ENCODE data around the gene KAT8.
"Not testable (repeated sequence)": the region's sequence is repeated elsewhere in the genome, so short reads cannot be mapped to it uniquely, and the experiment has no call there.

Gene KAT8

DNA sequence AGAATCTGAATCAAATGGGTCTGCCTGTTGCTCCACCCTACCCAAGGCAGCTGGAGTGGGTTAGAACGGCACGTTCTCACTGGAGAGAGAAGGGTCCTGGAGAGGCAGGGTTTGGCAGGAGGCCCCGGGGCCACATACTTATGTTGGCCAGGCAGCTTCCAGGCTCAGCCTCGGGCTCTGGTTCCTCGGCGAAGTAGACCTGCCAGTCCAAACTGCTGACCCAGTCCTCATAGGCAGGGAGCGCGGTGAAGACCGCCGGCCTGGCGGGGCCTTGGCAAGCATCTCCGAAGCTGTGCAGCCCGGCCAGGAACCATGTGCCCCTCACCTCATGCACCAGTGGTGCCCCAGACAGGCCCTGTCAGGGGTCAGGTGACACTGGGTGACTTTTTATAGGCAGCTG, 33.5 kb upstream of the KAT8 start:
- no peak for DNase-seq (ENCODE audit: low spot score)

DNA sequence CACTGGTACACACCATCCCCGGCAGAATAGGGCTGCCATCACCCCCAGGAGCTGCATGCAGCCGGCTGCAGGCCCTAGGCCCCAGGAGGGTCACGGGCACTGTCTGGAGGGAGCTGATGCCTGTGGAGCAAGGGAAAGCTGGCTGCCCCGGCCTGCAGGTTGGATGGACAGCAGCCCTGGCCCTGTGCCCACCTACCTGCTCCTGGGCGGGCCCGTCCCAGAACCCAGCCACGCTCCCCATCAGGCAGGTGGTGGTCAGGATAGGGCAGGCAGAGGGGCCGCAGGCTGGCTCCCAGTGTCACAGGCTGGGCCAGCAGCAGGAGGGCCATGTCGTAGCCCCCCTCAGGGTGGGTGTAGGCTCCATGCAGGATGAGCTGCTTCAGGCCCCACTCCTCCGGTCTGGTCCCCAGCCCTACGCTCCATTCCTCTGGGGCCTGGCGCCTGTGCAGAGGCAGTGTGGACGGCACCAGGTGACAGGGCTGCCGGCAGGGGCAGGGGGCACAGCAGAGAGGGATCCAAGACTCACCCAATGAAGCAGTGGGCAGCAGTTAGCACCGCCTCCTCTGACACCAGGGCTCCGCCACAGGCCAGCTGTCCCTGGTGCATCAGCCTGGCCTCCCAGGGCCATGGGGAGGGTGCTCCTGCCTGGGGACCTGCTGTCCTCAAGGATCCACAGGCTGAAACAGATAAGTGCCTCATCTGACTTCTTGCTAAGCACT, 32.7 kb upstream of the KAT8 start:
- DNase-seq (ENCODE audit: low spot score): no peak

DNA sequence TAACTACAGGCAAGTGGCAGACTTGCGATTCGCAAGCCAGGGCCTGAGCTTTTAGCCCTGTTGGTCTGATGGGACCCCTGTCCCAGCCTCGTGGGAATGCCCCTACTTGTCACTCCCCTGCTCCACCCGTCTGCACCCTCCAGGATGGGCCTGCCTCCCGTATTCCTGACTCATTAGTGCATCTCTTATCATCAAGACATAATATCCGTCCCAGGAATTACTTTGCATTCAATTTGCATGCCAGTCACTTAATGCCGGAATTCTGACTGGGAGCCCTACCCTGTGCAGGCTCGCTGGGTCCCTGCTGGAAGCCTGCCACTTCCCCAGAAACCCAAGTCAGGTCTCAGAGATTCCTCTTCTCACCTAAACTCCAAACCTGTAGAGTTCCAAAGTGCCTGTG, 32.1 kb upstream of the KAT8 start:
- DNase-seq (ENCODE audit: low spot score): no peak

DNA sequence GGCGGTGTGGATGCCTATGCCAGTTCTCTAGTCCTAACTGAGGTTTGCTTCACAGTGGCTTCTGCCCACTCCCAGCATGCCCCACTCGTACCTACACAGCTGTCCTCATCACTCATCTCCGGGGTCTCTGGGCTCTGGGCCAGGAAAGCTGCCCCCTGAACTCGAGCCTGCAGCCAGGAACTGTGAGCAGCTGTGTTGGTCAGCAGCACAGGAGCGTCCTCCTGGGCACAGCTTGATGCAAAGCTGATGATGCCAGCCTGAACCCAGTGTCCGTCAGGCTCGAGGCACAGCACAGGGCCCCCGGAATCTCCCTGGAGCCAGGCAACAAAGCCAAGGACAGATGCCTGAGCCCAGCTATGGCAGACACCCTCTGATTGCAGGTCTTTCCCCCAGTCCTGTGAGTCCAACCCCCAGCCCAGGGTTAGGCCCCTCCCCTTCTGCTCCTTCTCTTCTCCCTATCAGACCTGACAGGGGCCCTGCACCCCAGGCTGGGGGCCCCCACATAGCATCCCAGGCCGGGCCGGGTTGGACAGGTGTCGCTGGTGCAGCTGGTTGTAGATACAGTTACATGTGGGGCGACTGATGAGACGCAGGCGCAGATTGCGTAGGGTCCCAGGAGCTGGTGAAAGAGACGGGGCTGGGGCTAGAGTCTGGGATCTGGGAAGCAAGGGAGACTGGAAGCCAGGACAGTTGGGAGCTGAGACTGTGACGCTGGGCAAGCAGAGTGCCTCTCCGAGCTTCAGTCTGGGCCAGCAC, 31.4 kb upstream of the KAT8 start:
- DNase-seq (ENCODE audit: low spot score): no peak

DNA sequence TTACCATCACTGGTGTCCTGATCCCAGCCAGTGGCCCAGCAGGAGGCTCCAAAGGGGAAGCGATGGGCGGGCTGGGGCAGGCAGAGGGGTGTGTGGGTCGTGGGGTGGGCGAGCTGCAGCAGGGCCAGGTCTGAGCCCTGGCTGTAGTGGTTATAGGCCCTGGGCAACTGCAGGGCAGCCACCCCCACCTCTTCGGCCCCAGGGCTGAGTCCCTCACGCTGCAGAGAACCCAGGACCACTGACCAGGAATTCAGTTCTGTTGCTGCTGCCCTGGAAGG, 30.9 kb upstream of the KAT8 start:
- no peak for DNase-seq (ENCODE audit: low spot score)

DNA sequence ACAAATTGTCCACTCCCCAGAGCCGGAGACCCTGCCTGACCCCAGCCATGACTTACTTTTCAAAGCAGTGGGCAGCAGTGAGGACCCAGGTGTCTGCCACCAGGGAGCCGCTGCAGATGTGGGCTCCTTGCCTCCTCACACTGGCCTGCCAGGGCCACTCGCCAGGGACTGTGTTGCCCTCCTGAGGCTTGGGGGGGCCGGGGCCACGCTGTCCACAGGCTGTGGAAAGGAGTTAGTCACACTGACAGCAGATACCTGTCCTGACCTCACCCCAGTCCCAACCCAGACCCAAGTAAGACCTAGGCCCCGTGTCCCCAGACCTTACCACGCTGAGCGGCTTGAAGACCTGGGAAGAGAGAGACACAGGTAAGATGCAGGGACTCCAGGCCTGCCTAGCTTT, 30.0 kb upstream of the KAT8 start:
- no peak for DNase-seq (ENCODE audit: low spot score)

DNA sequence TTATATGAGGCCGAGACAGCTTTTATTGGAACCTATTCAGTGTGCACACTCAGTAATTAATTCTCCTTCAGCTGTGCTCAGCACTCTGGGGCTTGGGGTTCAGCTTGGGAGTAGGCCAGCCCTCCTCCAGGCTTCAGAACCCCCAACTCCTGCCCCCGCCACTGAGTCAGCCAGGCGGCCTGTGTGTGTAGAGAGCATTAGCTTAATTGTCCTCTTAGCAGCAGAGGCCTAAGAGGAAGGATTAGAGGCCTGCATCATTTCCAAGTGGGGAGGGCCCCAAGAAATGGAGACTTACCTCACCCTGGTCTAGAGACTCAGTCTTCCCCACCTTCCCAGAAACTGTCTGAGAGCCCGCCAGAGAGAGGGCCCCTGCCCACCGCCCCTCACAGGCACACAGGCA, 29.5 kb upstream of the KAT8 start:
- no peak for DNase-seq (ENCODE audit: low spot score)

DNA sequence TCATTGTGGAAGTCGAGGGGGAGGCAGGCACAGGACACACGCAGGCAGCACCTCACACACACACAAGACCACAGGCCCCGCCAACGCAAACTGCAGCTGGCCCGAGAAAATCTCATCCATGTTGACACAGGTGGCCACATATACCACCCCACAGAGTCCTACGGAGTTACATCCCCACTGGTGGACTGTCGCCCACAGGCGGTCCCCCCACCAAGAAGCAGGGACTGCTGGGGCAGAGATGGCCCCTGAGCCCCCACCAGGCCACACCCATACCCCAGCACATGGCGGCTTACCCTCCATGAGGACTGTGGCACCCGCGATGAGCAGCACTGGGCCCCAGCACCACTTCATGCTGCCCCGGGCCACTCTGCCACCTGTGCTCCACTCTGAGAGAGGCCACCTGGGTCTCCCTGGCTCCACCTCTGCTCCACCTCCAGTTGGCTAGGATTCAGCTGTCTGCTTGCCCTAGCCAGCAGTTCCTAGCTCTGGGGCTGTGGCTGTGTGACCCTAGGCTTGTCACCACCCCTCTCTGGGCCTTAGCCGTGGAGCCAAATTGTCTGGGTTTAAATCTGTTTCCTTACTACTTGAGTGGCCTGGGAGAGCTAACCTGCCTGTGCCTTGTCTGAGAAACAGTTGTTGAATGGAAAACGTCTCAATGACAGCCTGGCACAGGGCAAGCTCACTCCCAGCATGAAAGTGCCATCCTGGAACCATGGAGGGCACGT, 28.8 kb upstream of the KAT8 start, which contains the start of gene PRSS53:
PRSS53 (minus strand) TSS at position 485 of the 725 bp plus-strand sequence; CDS start at position 351, 134 bp downstream.
- no peak for DNase-seq (ENCODE audit: low spot score)

DNA sequence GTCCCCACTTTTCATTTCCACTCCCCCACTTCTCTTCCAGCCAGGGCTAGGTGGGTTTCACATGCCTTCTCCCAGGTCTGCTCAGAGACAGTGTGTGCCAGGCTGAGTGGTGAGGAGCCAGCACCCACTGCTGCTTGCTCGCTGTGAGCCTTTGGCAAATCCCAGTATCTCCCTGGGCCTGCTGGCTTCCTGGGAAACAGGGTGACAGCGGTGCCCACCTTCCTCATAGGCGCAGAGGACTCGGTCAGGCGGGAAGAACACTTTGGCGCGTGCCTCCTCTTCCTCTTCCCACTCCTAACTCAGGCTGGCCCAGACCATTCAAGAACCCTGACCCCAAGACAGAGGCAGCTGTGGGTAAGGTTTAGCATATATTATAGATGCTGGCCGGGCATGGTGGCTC, 28.3 kb upstream of the KAT8 start:
- DNase-seq (ENCODE audit: low spot score): no peak

DNA sequence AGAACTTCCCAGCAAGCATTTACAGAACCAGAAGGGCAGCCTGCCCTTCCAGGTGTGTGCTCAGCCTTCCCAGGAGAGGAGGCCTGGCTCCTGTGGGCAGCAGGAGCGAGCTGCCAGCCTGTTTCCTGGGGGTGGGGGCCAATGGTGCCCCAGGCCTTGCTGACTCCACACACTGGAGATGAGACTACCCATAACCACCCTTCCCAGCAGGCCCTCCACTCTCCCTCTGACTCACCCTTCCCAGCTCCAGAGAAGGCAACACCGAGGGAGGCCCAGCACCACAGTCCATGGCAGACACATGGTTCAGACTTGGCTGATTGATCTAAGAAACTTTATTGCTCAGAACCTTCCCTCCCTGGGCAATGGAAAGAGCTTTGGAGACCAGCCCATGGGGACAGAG, 26.9 kb upstream of the KAT8 start:
- no peak for DNase-seq (ENCODE audit: low spot score)

DNA sequence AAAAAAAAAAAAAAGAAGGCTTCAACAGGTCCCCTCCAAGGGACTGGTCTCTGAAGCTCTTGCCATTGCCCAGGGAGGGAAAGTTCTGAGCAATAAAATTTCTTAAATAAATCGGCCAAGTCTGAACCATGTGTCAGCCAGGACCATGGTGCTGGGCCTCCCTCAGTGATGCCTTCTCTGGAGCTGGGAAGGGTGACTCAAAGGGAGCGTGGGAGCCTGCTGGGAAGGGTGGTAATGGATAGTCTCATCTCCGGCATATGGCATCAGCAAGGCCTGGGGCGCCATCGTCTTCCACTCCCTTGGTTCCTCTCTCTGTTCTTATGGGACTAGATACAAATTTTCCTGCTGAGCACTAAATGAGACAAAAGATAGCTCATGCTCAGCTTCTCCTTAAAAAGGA, 25.1 kb upstream of the KAT8 start:
- DNase-seq (ENCODE audit: low spot score): no peak

DNA sequence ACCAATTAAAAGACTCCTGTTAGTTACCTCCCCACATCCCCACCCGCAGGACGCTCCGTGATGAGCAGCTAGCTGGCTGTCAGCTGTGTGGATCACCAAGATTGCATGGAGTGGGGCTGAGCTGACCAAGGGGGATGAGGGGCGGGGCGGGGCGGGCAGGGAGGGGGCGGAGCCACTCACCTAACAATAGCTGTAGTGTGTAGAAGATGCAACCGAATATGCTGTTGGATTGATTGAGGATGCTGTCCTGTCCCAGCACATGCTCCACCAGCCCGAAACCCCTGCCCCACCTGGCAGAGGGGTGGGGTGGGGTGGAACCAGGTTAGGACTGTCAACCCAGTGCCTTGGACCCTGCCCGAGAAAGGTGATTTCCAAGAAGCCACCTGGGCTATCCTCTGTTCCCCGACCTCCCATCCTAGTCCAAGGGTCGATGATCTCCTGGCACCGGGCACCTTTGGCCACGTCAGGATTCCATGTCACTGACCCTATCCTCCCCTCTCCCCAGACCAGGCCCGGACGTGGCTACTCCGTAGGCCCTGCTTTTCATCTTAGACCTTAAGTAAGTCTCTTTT, 24.2 kb upstream of the KAT8 start:
- DNase-seq (ENCODE audit: low spot score): no peak

DNA sequence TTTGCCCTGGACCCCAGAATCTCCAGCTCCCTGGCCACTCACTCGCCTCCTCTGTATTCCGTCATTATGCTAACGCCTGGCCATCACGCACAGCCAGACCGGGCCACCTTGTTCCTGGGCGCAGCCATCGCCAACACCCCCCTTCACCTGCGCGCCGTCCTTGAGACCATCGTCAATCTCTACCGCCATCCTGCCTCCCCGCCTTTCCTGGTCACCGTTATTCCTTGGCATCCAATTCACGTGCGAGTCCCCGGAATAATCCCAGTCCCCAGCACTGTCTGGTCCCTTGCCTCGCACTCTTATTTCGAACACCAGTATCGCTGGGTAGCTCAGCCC, 23.4 kb upstream of the KAT8 start:
- DNase-seq (ENCODE audit: low spot score): no peak

DNA sequence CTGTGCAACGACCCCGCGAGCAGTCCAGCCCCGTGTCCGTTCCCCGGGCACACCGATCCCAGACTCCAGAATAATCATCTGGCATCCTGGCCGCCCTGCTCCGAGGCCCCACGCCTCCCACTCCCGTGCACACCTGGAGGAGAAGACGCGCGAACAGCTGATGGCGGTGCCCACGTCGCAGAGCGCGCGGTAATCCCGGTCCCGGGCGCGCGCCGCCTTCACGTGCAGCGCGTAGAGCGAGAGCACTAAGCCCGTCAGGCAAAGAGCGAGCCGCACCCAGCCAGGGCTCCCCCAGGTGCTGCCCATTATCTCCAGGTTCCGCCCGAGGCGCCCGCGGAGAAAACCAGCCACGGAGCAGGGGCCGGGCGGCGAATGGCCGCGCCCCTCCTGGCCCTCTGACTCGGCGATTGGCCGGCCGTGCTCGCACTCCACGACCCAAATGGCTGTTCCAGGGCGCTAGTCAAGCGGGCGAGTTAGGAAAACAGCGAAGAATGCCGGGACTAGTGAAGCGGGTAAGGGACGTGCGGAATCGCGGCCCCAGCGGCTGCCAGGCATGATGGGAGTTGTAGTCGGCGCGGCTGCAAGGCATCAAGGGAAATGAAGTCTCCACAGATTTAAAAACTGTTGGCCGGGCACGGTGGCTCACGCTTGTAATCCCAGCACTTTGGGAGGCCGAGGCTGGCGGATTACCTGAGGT, 22.9 kb upstream of the KAT8 start, which contains the start of gene VKORC1:
VKORC1 (minus strand) TSS at position 374 of the 697 bp plus-strand sequence; CDS start at position 306, 68 bp downstream.
- peak; percentile 91 for DNase-seq (ENCODE audit: low spot score)

DNA sequence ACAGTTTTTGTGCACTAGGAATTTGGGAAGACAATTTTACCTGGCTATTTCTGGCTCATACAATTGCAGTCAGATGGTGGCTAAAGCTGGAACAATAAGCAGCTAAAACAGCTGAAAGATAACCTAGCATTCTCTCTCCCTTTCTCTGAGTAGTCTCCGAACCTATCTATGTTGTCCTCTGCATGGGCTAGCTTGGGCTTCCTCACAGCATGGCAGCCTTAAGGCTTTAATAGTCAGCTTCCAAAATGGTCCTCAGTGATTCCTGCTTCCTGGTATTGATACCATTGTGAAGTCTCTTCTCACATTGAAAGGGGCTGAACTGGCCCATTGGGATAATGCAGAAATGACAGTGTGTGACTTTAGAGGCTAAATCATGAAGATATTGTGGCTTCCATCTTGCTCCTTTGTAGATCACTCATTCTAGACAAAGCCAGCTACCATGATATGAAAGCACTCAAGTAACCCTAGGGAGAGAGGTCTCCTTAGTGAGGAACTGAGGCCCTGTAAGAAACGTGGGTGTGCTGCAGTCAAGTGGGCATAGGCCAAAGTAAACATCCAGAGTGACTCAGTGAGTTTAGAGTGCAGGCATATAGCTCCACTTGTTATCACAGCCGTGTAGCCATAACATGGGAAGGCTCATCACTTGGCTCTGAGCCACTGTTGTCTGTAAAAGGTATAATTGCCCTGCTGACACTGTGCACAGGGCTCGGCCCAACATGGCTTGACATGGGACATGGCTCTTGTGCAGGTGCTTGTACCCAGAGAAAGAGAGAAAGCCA, 17.4 kb upstream of the KAT8 start:
- no peak for DNase-seq (ENCODE audit: low spot score)

DNA sequence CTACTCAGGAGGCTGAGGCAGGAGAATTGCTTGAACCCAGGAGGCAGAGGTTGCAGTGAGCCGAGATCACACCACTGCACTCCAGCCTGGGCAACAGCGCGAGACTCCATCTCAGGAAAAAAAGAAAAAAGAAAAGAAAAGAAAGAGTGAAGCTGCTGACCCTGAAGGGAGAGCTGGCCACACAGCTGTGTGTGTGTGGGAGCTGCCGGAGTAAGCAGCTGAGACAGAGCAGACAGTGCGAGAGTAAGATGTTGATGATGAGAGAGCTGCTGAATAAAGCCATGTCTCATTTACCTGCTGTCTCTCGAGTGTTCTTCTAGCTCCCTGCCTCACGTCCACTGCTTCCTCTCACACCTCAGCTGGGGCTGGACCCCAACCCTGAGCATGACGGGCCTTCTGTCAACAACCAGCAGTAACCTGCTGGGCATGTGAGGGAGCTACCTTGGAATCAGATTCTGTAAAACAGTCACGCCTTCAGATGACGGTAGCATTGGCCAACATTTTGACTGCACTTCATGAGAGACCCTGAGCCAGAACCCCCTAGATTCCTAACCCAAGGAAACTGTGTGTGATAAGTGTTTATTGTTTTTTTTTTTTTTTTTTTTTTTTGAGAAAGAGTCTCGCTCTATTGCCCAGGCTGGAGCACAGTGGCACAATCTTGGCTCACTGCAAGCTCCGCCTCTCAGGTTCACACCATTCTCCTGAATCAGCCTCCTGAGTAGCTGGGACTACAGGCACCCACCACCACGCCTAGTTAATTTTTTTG, 16.4 kb upstream of the KAT8 start:
- not testable (repeated sequence) for DNase-seq (ENCODE audit: low spot score)

DNA sequence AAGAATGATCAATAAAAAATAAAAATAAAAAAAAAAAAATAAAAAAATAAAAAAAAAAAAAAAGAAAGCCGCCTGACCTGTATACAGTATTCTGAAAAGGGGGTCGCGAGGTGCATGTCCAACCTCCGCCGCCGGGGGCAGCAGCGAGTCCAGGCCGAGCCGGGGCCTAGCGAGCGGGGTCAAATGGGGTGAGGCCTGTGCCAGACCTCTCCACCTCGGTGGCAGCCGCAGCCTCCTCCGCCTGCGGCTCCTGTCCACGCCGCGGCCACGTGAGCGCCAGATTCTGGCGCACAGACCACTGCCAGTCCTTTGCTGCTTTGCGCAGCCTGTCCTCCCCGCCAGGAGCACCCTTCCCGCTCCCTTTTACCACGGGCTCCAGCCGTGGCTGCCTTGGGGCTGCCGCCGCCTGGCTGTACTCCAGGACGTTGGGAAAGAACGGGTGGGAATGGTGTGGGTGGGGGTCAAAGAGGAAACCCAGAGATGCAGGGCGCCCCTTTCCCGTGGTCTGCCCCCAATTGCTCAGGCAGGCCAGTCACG, 11.7 kb upstream of the KAT8 start:
- peak; percentile 87 for DNase-seq (ENCODE audit: low spot score)

DNA sequence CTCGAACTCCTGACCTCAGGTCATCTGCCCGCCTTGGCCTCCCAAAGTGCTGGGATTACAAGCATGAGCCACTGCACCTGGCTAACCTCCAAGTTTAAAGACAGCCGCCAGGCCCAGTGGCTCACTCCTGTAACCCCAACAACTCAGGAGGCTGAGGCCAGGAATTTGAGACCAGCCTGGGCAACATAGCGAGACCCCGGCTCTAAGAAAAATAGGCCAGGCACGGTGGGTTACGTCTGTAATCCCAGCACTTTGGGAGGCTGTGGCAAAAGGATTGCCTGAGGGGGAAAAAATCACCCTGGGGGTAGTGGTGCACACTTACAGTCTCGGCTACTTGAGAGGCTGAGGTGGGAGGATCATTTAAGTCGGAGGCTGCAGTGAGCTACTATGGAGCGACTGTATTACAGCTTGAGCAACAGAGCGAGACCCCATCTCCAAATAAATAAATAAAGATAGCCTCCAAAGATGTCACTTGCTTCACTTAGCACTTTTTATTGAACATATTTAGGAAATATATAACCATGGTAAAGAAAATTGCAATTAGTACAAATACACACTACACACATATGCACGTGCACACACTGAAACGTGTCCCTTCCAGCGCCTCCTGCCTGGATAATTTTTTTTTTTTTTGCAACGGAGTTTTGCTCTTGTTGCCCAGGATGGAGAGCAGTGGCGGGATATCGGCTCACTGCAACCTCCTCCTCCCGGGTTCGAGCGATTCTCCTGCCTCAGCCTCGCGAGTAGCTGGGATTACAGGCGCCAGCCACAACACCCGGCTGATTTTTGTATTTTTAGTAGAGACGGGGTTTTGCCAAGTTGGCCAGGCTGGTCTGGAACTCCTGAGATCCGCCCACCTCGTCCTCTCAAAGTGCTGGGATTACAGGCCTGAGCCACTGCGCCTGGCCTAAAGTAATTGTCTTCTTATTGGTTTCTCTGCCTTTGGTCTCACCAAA, 10.7 kb upstream of the KAT8 start:
- DNase-seq (ENCODE audit: low spot score): no peak

DNA sequence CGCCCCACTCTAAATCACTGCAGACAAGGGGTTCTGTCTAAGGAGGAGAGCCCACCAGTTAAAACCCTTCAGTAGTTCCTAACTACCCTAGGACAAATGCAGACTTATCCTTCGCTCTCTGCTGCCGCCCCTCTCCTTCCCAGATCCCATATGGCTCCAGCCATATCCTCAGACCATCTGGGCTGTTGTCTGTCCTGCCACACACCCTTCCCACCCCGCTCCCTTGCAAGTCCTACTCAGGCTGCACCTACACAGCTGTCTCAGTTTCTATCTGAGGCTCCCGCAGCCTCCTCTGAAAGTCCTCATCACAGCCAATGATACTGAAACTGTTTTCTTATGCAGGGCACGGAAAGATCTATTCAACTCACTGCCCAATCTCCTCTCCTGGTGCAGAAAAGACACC, 10.0 kb upstream of the KAT8 start:
- no peak for DNase-seq (ENCODE audit: low spot score)
